Parietal lobe (tissue), 1 donor: ENCODE data around the gene HES3. TPM values are rescaled to one million over a fixed set of nuclear protein-coding genes. Genes with fewer than 3 reads are reported as not detected.

Experiments used
- total RNA-seq: library from RNA; depleted of rRNA; stranded (reverse); fragments of >200 nt; gene quantifications from one replicate; pipeline ENCODE4 v1.2.3, GENCODE V29; 2014

The HES3 gene, protein sequence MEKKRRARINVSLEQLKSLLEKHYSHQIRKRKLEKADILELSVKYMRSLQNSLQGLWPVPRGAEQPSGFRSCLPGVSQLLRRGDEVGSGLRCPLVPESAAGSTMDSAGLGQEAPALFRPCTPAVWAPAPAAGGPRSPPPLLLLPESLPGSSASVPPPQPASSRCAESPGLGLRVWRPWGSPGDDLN
- not detected for total RNA-seq

DNA sequence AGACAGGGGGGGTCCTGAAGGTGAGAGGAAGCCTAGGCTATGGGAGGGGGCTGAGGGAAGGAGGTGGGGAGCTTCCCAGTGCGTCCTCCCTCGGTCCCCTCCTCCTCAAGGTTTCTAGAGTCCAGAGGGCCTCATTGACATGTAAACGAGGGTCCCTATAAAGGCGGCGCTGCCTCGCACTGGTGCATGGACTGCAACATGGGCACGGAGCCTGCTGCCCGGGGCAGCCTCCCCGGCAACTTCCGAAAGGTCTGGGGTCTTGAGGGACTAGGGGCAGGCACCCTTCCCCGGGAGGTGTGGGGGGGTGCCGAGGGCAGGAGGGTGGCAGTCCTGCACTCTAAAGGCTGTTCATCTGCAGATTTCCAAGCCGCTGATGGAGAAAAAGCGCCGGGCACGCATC is at the start of gene HES3:
TSS of gene HES3 (plus strand) at position 187 of the 400 bp plus-strand sequence. CDS start at position 374, 187 bp downstream.

DNA sequence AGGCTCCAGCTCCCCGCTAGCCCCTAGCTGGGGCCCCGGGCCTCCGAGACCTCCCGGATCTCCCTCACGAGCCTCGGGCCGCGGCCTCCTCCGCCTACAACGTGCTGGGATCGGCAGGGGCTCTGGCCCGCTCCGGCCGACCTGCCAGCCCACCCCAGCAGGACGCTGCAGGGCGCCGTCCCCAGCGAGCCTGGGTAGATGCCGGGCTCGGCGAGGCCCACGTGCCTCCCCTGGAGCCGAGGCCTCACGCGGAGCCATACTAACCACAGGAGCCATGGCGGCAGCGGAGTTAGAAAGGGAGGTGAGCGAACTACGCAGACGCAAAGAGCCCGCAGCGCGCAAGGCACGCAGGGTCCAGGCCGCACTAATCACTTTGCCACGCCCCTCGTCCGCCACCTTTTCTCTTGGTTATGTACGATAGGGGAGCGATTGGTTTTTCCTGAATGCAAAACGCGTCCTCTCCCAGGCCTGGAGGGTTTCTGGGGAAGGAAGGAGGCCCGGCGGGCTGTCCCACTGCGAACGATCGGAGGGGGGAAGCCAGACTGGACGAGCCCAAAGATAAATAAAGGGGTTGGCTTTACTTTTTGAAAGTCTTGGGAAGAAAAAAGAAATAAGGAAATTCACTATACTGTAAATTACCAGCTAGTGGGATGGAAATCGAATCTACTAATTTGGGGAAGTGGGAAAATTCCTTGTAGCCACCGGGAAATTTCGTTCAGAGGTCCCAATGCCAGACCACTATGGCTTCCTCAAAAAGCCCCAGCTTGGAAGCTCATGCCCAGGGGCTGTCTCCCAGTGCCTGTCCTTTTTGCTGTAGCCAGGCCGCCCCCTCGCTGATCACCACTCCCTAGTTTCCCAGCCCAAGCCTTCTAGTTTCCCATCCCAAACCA is 44.4 kb upstream of the HES3 start, which contains the start of gene RPL22:
TSS of gene RPL22 (minus strand) at position 298 of the 890 bp plus-strand sequence. CDS start at position 276, 22 bp downstream.

DNA sequence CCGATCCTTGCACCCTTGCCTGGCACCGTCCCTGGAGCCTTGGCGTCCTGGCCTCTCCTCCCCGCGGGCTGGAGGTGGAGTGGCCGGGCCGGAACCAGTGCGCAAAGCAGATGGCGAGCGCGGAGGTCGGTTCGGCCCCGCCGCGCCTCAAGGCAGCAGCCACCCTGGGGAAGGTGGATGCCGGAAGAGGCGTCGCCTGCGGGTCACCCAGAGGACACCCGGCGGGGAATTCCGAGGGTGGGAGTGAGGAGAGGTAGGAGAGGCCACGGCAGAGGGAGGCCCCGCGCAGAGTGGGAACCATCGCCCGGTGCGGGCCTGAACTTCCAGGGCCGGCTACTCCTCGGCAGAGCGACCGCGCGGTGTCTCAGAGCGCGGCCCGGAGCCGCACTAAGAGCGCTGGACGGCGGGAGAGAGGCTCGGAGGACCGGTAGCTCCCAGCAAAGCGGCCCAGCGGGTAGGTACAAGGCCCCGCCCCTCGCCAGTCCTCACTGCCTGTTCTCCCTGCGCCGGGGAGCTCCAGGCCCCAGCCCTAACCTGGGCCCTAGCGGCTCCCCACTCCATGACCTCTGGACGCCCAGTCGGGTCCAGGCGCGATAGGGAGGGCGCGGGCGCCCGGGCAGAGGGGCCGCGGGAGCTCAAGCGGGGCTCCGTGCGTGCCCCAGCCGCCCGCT is 38.0 kb upstream of the HES3 start, which contains the start of gene RNF207:
TSS of gene RNF207 (plus strand) at position 271 of the 671 bp plus-strand sequence. CDS start 417 bp downstream, outside the sequence.

DNA sequence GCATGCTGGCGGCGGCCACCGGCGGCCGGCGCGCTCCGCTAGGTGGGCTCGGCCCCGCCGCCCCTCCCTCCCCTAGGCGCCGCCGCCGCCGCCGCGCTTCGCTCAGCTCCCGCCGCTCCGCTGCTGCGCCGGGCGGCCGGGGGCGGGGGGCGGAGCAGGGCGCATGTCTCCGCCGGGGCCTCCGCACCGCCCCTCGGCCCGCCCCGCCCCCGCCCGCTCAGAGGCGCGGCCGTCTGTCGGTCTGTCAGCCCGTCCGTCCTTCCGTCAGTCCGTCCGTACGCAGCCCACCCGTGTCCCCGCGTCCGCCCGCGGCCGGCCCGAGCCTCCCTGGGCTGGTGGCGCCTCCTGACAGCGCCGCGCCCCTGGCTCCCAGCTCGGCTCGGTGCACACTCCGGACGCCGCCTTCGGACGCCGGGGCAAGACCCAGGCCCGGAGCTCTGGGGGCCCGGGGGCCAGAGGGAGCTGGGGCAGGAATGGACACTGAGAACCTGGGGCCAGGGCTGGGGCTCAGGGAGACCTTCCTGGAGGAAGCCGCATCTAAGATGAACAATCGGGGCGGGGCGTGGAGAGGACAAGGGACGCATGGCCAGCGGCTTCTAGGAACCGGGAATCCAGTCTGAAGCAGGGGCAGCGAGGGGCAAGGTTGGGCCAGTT is 17.1 kb downstream of the HES3 start, which contains the start of gene GPR153:
TSS of gene GPR153 (minus strand) at position 138 of the 654 bp plus-strand sequence. CDS start 6,193 bp downstream, outside the sequence.

Other genes starting within 250 kb of the HES3 start
- gene KCNAB2, start 198.3 kb upstream of the HES3 start, total RNA-seq: 6.9 TPM
- gene CHD5, start 63.9 kb upstream of the HES3 start, total RNA-seq: 52.6 TPM
- gene RPL22, start 44.6 kb upstream of the HES3 start, total RNA-seq: 255 TPM
- 16.0 TPM for gene RNF207, start 38.1 kb upstream of the HES3 start, total RNA-seq
- gene ICMT, start 8.2 kb upstream of the HES3 start, total RNA-seq: 19.4 TPM
- 27.2 TPM for gene GPR153, start 16.9 kb downstream of the HES3 start, total RNA-seq
- 51.3 TPM for gene ACOT7, start 149.6 kb downstream of the HES3 start, total RNA-seq
- not detected for gene HES2, start 175.7 kb downstream of the HES3 start, total RNA-seq
- gene ESPN, start 180.6 kb downstream of the HES3 start, total RNA-seq: under 0.01 TPM
- gene TNFRSF25, start 222.0 kb downstream of the HES3 start, total RNA-seq: 34.1 TPM
- gene PLEKHG5, start 247.5 kb downstream of the HES3 start, total RNA-seq: 56.7 TPM